Trophoblast cell (in vitro differentiated cells and primary cell): ENCODE measurements around the gene LTF.

Experiments
- DNase-seq, 2 donors: peaks; one replicate each; pipeline ENCODE4 v3.0.0-alpha.2; 2016
- H2AFZ ChIP-seq: 2 replicates; pipeline ENCODE4 v1.6.1; 2013; ENCODE audit warnings: low read length, moderate library complexity, mild to moderate bottlenecking; ENCODE audit not compliant: insufficient read depth, poor library complexity
- H2AK5ac ChIP-seq: 2 replicates; pipeline ENCODE4 v1.6.1; 2013; ENCODE audit warnings: mild to moderate bottlenecking, low read length
- H2BK120ac ChIP-seq: 2 replicates; pipeline ENCODE4 v1.6.1; 2013; ENCODE audit warnings: low read length, mild to moderate bottlenecking, moderate library complexity; ENCODE audit not compliant: insufficient read depth, poor library complexity
- H2BK12ac ChIP-seq: 2 replicates; pipeline ENCODE4 v1.6.1; 2013; ENCODE audit warnings: mild to moderate bottlenecking, low read length, moderate library complexity
- H2BK5ac ChIP-seq: 2 replicates; pipeline ENCODE4 v1.6.1; 2013; ENCODE audit warnings: low read length, low read depth, moderate library complexity, mild to moderate bottlenecking; ENCODE audit not compliant: poor library complexity
- H3K14ac ChIP-seq: 2 replicates; pipeline ENCODE4 v1.6.1; 2013; ENCODE audit warnings: mild to moderate bottlenecking, low read length
- H3K18ac ChIP-seq: 2 replicates; pipeline ENCODE4 v1.6.1; 2013; ENCODE audit warnings: mild to moderate bottlenecking, low read length
- H3K23ac ChIP-seq: 2 replicates; pipeline ENCODE4 v1.6.1; 2013; ENCODE audit warnings: low read length
- H3K27ac ChIP-seq: 2 replicates; pipeline ENCODE4 v1.5.1; 2013; ENCODE audit warnings: low read depth, mild to moderate bottlenecking, inconsistent platforms, low read length, moderate library complexity
- H3K27me3 ChIP-seq: 2 replicates; pipeline ENCODE4 v1.6.1; 2013; ENCODE audit warnings: inconsistent platforms, mild to moderate bottlenecking, low read length, moderate library complexity; ENCODE audit not compliant: insufficient read depth
- H3K36me3 ChIP-seq, 2 experiments: 1 replicate in 1 of 2; 2 replicates in 1 of 2; pipeline ENCODE4 v1.6.1; 2013; ENCODE audit warnings: low read length in 2 of 2, mild to moderate bottlenecking in 2 of 2, moderate library complexity in 1 of 2; ENCODE audit not compliant: insufficient read depth in 2 of 2, control insufficient read depth in 1 of 2
- H3K4ac ChIP-seq: 2 replicates; pipeline ENCODE4 v1.6.1; 2013; ENCODE audit warnings: low read depth, mild to moderate bottlenecking, low read length, moderate library complexity
- H3K4me1 ChIP-seq, 2 experiments: 1 replicate in 1 of 2; 2 replicates in 1 of 2; pipeline ENCODE4 v1.6.1; 2013; ENCODE audit warnings: low read length in 2 of 2, mild to moderate bottlenecking in 2 of 2, moderate library complexity in 1 of 2; ENCODE audit not compliant: insufficient read depth in 2 of 2, control insufficient read depth in 1 of 2
- H3K4me2 ChIP-seq: 2 replicates; pipeline ENCODE4 v1.6.1; 2013; ENCODE audit warnings: inconsistent platforms, mild to moderate bottlenecking, low read length, moderate library complexity
- H3K4me3 ChIP-seq: 2 replicates; pipeline ENCODE4 v1.5.1; 2013; ENCODE audit warnings: mild to moderate bottlenecking, low read depth, low read length, inconsistent platforms
- H3K79me1 ChIP-seq: one replicate; pipeline ENCODE4 v1.6.1; 2013; ENCODE audit warnings: low read length
- H3K79me2 ChIP-seq: 2 replicates; pipeline ENCODE4 v1.6.1; 2013; ENCODE audit warnings: low read length, mild to moderate bottlenecking; ENCODE audit not compliant: control insufficient read depth, insufficient read depth, poor library complexity
- H3K9ac ChIP-seq: 2 replicates; pipeline ENCODE4 v1.6.1; 2013; ENCODE audit warnings: mild to moderate bottlenecking, low read length
- H3K9me3 ChIP-seq: 2 replicates; pipeline ENCODE4 v1.6.1; 2013; ENCODE audit warnings: low read depth, mild to moderate bottlenecking, control low read depth, inconsistent platforms, low read length; ENCODE audit not compliant: insufficient read depth
- H4K12ac ChIP-seq: 2 replicates; pipeline ENCODE4 v1.6.1; 2013; ENCODE audit warnings: low read depth, mild to moderate bottlenecking, low read length, moderate library complexity
- H4K8ac ChIP-seq: 2 replicates; pipeline ENCODE4 v1.6.1; 2013; ENCODE audit warnings: low read depth, mild to moderate bottlenecking, low read length, moderate library complexity
- H4K91ac ChIP-seq: one replicate; pipeline ENCODE4 v1.6.1; 2013; ENCODE audit warnings: low read depth, mild to moderate bottlenecking, low read length, moderate library complexity
- WGBS: extraction: QIAGEN DNeasy Blood & Tissue Kit; methylation state at CpG from one replicate; pipeline ENCODE4 v1.1.7; 2013; ENCODE audit warnings: missing lambda C conversion rate; ENCODE audit not compliant: insufficient read length, insufficient coverage; ENCODE audit errors: extremely low coverage; 5-methylcytosine and 5-hydroxymethylcytosine counted together

LTF gene

DNA sequence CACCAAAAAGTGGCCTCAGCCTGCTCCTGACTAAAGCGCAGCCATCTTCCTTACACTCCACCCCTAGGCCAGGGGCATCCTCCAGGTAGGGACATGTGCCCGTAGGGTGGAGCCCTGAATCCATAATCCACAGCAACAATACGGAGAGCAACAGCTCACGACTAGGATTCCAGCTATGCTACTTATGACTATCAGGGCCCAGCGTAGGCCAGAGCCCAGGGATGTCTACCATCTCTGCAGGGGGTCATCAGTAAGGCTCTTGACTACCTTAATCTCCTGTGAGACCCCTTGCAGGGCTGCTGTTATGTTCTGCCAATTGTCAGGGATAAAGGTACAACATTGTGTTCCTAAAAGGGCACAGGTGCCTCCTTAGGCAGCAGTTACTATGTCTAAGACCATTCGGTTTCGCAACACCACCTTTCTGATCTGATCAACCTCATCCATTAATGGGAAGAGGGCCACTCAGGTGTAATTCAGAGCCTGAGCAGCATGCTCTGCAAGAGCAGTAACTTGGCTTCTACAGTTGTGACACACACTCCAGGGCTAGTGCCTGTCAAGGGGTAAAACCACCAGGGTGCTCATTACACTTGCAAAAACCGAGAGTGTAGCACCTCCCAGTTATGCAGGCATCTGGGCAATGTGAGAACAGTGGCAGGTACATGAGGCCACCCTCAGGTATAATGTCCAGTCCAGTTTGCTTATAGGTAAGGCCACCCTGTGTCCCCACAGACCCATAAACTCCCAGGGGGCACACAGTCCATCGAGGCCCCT is 46.7 kb downstream of the LTF start:
- Histone ChIP-seq H3K79me1 (no peaks in the 10 kb centered on the region), H3K9me3 (peaks cover 1% of the 10 kb centered on the region), H3K27me3 (no peaks in the 10 kb centered on the region), H3K23ac (no peak overlapping the region), H3K9ac (no peak overlapping the region), H2BK120ac (no peak overlapping the region), H3K4me3 (no peak overlapping the region), H3K27ac (no peak overlapping the region), H3K18ac (no peak overlapping the region), H4K8ac (no peak overlapping the region), H3K79me2 (peaks cover 1% of the 10 kb centered on the region), H3K36me3 (no peaks in the 10 kb centered on the region), H2AK5ac (no peak overlapping the region), H2BK12ac (no peak overlapping the region), H3K14ac (no peak overlapping the region), H3K4me2 (no peak overlapping the region), H2BK5ac (no peak overlapping the region), H3K4me1 (no peaks in the 10 kb centered on the region), H4K91ac (no peak overlapping the region), H2AFZ (no peak overlapping the region), H3K4ac (no peak overlapping the region), H4K12ac (no peak overlapping the region)
- WGBS, result no CpG with 5 or more reads among the region's 9 CpGs
- DNase-seq, result no peak

GRCh38 chr3:46416811-46417510 is 47.7 kb downstream of the LTF start:
- Histone ChIP-seq H3K14ac (no peak overlapping the region), H4K12ac (no peak overlapping the region), H3K4me3 (no peak overlapping the region), H3K9me3 (peaks cover 1% of the 10 kb centered on the region), H3K36me3 (no peaks in the 10 kb centered on the region), H2BK120ac (no peak overlapping the region), H2AK5ac (no peak overlapping the region), H3K4ac (no peak overlapping the region), H2BK12ac (no peak overlapping the region), H3K27ac (no peak overlapping the region), H3K79me2 (peaks cover 1% of the 10 kb centered on the region), H3K4me1 (no peaks in the 10 kb centered on the region), H3K18ac (no peak overlapping the region), H3K4me2 (no peak overlapping the region), H3K27me3 (no peaks in the 10 kb centered on the region), H4K91ac (no peak overlapping the region), H3K23ac (no peak overlapping the region), H2BK5ac (no peak overlapping the region), H2AFZ (no peak overlapping the region), H3K79me1 (no peaks in the 10 kb centered on the region), H4K8ac (no peak overlapping the region), H3K9ac (no peak overlapping the region)
- no CpG with 5 or more reads among the region's 7 CpGs for WGBS
- no peak for DNase-seq

DNA sequence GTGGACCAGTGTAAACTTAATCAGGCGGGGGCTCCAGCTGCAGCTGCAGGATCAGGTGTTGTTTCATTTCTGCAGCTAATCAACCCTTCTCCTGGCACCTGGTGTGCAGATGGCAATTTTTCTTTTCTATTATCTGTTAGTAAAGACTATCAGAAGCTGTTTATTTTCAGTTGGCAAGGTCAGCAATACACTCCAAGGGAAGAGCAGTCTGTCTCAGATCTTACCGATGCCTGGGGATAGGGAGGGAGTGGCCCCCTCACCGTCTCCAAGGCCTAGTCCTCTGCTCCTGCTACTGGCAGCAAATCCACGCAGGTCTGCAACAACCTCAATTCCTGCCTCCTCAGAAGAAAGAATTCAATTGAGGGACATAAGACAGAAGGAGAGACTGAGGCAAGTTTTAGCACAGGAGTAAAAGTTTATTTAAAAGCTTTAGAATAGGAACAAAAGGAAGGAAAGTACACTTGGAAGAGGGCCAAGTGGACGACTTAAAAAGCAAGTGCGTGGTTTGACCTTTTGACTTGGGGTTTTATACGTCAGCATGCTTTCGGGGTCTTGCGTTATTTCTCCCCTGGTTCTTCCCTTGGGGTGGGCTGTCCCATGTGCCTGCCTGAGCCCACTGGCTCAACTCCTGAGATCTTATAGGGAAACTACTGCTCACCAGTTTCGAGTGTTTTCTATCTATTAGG is 48.4 kb downstream of the LTF start:
- no peak overlapping the region for H3K23ac ChIP-seq
- no peak for DNase-seq
- WGBS, result no CpG with 5 or more reads among the region's 10 CpGs

DNA sequence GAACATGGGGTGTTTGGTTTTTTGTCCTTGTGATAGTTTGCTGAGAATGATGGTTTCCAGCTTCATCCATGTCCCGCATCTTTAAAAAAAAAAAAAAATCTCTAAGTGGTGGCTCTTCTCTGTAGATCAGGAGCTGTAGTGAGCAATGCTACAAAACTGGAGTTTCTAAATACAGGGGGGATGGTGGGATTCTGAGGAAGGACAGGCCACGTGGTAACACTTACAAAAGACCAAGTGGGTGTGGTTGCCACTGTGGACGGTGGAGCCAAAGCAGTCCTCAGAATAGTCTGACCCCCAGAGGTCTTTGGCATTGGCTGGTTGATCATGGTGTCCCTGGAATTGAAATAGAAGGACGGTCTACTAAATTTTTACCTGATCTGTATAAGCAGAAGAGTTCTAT is 50.0 kb downstream of the LTF start:
- peaks cover 1% of the 10 kb centered on the region for H3K79me2 ChIP-seq
- no peaks in the 10 kb centered on the region for H3K36me3 ChIP-seq
- H3K27ac ChIP-seq, result no peak overlapping the region
- DNase-seq, result no peak
- H4K12ac ChIP-seq, result no peak overlapping the region
- H2AK5ac ChIP-seq, result no peak overlapping the region
- H3K4me1 ChIP-seq, result no peaks in the 10 kb centered on the region
- no peak overlapping the region for H2BK12ac ChIP-seq
- H3K23ac ChIP-seq, result no peak overlapping the region
- H3K27me3 ChIP-seq, result no peaks in the 10 kb centered on the region
- H4K91ac ChIP-seq, result no peak overlapping the region
- no peak overlapping the region for H3K14ac ChIP-seq
- H2AFZ ChIP-seq, result no peak overlapping the region
- H3K4me2 ChIP-seq, result no peak overlapping the region
- H4K8ac ChIP-seq, result no peak overlapping the region
- no CpG with 5 or more reads among the region's 4 CpGs for WGBS
- H3K4me3 ChIP-seq, result no peak overlapping the region
- H3K9me3 ChIP-seq, result no peaks in the 10 kb centered on the region
- H3K79me1 ChIP-seq, result no peaks in the 10 kb centered on the region
- H3K18ac ChIP-seq, result no peak overlapping the region
- H3K4ac ChIP-seq, result no peak overlapping the region
- no peak overlapping the region for H2BK120ac ChIP-seq
- H3K9ac ChIP-seq, result no peak overlapping the region
- no peak overlapping the region for H2BK5ac ChIP-seq

More for the DNA sequence above, 48.4 kb downstream of the LTF start:
- H3K27ac ChIP-seq, result no peak overlapping the region
- H3K27me3 ChIP-seq, result no peaks in the 10 kb centered on the region
- H3K18ac ChIP-seq, result no peak overlapping the region
- H3K4me1 ChIP-seq, result no peaks in the 10 kb centered on the region
- H3K79me1 ChIP-seq, result no peaks in the 10 kb centered on the region
- no peak overlapping the region for H4K91ac ChIP-seq
- no peak overlapping the region for H2BK12ac ChIP-seq
- H4K12ac ChIP-seq, result no peak overlapping the region
- H4K8ac ChIP-seq, result no peak overlapping the region
- no peak overlapping the region for H3K4ac ChIP-seq
- no peak overlapping the region for H3K4me3 ChIP-seq
- no peak overlapping the region for H2BK5ac ChIP-seq
- no peak overlapping the region for H3K4me2 ChIP-seq
- no peak overlapping the region for H3K9ac ChIP-seq
- H3K9me3 ChIP-seq, result peaks cover 1% of the 10 kb centered on the region
- H2BK120ac ChIP-seq, result no peak overlapping the region
- no peaks in the 10 kb centered on the region for H3K36me3 ChIP-seq
- H3K79me2 ChIP-seq, result peaks cover 1% of the 10 kb centered on the region
- no peak overlapping the region for H2AFZ ChIP-seq
- no peak overlapping the region for H3K14ac ChIP-seq
- no peak overlapping the region for H2AK5ac ChIP-seq
